Measurements from ENCODE around the gene LENG9.
"Not testable (repeated sequence)": the region's sequence is repeated elsewhere in the genome, so short reads cannot be mapped to it uniquely, and the experiment has no call there.

LENG9 gene

DNA sequence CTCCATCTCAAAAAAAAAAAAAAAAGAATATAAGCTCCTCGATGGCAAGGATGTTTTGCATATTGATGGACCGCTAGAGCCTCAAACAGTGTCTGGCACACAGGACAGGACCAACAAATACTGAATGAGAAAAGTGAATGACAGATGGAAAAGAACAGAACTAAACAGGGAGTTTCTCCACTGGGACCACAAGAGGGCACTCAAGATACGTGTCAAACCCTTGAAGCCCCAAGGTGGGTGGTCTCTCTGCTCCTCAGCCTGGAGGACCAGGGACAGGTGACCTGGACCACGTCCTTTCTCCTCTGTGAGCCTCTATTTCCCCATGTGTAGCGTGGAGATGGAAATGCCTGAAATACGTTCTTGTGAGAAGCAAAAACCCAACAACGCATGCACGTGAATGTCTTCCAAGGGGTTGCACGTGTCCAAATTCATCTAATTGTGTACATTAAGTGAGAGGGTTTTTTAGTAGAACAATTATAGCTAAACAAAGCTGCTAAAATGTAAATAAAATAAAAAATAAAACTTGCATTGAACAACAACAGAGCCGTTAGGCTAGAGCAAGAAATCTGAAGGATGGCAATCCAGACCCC lies 15.2 kb upstream of the LENG9 start:
- DNase-seq (ENCODE audit: low spot score) = peak; percentile 26

DNA sequence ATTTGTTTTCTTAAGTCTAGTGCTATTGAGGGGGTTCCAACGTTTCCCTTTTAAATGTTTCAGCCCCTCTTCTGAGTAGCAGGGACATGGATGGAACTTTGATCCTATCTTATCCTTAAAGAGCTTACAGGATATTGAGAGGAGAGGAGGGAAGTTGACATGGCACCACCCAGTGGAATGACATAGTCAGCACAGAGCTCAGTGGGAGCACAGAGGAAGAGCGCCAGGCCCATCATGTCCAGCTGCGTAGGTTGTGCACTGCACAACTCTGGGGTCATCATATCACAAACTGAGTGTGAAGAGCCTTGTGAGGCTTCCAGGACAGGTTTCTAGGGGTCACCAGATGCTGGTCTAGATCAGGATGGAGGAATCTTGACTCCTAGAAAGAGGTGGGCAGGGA lies 14.1 kb upstream of the LENG9 start:
- no peak for DNase-seq (ENCODE audit: low spot score)

DNA sequence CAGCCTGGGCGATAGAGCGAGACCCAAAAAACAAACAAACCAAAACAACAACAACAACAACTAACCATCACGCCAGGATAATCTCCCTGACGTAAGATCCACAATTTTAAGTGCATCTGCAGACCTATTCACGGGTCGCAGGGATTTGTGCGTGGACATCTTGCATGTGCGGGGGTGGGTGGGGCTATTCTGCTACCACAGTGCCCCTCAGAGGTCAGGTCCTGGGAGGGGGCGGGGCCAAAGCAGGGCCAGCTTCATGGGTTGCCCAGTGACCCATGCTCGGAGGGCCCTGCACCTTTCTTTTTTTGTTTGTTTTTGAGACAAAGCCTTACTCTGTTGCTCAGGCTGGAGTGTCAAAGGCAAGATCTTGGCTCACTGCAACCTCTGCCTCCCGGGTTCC lies 12.1 kb upstream of the LENG9 start:
- DNase-seq (ENCODE audit: low spot score) = no peak

GRCh38 chr19:54473892-54474372 lies 10.4 kb upstream of the LENG9 start:
- no peak for DNase-seq (ENCODE audit: low spot score)

GRCh38 chr19:54473071-54473891 lies 9.7 kb upstream of the LENG9 start, which contains the start of gene CDC42EP5:
CDC42EP5 (minus strand) TSS chr19:54473296; CDS start chr19:54465547, 7,749 bp downstream.
- peak; percentile 55 for DNase-seq (ENCODE audit: low spot score)

- peak; percentile 38 for DNase-seq (ENCODE audit: low spot score)
Observed at GRCh38 chr19:54470991-54471782, 7.6 kb upstream of the LENG9 start.

- no peak for DNase-seq (ENCODE audit: low spot score)
Observed at GRCh38 chr19:54470276-54470887, 6.8 kb upstream of the LENG9 start.

DNA sequence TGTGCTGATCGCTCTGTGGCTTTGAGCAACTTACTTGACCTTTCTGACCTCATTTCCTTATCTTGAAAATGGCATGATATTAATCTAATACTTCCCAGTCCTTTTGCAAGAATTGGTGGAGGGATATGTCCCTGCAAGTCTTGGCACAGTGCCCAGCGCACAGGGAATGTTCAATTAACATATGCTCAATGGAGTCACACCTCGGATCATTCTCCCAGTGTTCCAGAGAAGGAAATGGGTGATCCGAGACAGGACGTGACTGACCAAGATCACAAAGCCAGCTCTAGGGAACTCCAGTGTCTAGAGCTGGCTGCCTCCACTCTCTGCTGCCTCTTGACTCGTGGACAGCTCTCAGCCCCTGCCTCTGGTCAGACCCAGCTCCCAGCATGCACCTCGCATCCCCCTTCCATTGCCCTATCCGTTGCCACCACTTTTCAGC lies 5.9 kb upstream of the LENG9 start:
- peak; percentile 54 for DNase-seq (ENCODE audit: low spot score)

DNA sequence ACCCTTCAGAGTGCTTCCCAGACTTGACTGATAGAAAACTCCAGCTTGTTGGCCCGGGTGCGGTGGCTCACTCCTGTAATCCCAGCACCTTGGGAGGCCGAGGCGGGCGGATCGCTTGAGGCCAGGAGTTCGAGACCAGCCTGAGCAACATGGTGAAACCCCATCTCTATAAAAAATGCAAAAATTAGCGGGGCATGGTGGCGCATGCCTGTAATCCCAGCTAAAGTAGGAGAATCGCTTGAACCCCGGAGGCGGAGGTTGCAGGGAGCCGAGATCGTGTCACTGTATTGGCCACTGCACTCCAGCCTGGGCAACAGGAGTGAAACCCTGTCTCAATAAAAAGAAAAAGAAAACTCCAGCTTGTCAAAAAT lies 2.5 kb upstream of the LENG9 start:
- DNase-seq (ENCODE audit: low spot score) = not testable (repeated sequence)

DNA sequence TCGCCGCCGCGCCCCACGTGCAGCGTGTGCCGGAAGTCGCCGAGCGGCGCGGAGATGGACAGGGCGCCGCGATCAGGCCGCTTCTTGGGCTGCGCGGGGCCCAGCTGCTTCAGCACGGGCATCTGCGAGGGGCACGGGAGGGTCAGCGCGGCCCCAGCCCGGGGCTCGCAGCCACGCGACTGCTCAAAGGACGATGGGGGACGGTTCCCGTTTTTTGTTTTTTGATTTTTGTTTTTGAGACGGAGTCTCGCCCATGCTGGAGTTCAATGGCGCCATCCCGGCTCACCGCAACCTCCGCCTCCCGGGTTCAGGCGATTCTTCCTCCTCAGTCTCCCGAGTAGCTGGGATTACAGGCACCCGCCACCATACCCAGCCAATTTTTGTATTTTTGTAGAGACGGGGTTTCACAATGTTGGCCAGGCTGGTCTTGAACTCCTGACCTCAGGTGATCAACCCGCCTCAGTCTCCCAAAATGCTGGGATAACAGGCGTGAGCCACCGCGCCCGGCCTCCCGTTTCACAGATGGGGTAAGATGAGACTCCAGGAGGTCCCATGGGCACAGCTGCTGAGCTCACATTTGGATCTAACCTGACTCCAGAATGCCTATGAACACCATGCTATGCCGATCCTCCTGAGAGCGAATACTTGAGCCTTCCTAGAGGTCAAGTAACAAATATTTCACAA lies 2.0 kb upstream of the LENG9 start:
- no peak for DNase-seq (ENCODE audit: low spot score)

DNA sequence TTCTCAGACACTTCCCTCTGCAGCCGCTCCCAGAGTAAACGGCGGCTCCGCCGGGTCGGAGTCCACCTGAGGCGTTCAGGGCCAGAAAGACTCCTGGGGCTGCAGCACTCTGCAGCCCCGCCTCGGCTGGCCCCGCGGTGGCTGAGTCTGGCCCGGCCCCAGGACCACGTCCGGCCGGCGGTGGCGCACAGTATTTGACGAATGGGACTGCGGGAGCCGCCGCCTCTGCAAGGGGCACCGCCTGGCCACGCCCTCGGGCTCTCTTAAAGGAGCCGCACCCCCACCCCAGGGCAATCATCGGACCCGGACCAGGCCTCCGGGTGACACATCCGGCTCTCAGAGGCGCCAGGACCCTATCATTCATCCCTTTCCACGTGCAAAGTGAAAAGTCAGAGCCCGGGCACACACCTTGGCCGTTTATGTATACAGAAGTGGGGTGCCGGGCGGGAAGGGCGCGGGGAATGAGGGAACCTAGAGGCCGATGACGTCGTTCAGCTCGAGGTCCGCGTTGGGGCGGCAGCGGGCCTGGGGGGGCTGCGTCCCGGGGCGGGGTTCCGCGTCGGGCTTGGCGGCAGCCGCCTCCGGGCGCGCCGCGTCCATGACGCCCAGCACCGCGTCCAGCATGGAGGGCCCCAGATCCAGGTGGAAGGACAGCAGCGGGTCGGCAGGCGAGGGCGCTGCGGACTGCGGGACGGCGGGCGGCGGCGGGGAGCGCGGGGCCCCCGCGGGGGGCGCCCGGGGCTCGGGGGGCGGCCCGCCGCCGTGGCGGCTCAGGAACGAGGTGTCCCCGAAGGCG lies 1.2 kb upstream of the LENG9 start:
- peak; percentile 92 for DNase-seq (ENCODE audit: low spot score)

- DNase-seq (ENCODE audit: low spot score) = peak; percentile 97
Observed at GRCh38 chr19:54464044-54464629, 559 bp upstream of the LENG9 start.

- peak; percentile 52 for DNase-seq (ENCODE audit: low spot score)
Observed at GRCh38 chr19:54462655-54463530, 685 bp downstream of the LENG9 start.

DNA sequence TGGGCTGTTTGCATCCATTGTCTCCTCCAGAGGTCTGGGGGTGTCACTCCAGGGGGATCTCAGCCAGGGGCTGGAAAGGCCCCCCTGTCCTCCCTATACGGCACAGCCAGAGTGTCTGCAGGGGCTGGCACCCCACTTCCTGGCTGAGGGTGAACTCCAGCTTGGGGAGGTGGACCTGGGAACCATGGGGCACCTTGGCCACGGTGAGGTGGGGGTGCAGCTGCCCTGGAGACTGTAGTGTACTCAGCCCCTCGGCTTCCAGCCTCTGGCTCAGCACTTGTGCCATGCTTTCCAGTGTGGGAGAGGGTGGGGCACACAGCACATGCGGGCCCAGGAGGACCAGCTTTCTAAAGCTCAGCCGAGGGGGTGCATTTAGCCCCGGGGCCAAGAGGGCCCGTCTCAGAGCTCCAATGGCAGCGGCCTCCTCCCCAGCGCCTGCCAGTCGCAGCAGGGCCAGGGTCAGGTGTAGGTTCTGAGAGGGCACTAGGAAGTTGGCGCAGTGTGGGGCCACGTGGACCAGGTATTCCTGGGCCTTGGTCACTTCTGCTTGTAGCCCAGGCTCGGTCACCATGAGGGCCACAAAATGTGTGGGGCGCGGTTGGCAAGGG lies 1.4 kb downstream of the LENG9 start:
- DNase-seq (ENCODE audit: low spot score) = no peak

- no peak for DNase-seq (ENCODE audit: low spot score)
Observed at GRCh38 chr19:54461613-54462012, 2.0 kb downstream of the LENG9 start.

- DNase-seq (ENCODE audit: low spot score) = no peak
Observed at GRCh38 chr19:54461210-54461609, 2.4 kb downstream of the LENG9 start.

DNA sequence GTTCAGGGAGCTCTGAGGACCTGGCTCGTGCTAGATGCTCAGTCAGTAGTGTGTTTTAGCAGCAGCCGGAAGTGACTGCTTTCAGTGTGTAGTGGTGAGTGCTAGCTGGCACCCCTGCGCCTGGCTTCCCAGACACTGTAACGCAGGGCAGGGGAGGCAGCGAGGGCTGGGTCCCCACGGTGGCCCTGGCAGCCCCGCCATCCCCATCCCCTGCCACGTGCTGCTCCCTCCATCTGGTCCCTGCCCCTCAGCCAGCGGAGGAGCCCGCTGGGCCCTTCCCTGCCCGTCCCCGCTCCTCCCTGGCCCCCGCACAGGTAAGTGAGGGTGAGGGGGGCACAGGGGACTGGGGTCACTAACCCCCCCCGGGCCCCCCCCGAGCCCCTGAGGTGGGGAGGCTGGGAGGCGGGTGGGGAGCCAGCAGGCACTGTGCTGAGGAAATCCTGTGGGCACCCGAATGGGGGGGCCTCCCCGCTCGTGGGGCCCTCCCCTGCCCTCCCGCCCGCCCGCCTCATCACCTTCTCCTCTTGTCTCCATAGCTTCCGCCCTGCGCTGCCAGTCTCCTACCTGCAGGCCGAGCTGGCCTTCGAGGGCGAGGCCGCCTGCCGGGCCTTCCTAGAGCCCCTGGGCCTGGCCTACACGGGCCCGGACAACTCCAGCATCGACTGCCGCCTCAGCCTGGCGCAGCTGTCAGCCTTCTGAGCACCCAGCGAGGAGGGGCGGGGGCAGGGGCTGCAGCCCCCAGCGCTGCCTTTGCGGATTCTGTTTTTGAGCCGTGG lies 3.2 kb downstream of the LENG9 start:
- no peak for DNase-seq (ENCODE audit: low spot score)

Measured in kidney tubule cell (primary cell).